ENCODE results near the gene MGMT. TPM values are rescaled to one million over a fixed set of nuclear protein-coding genes. Genes with fewer than 3 reads are reported as not detected.

Gene MGMT
- total RNA-seq, 3 donors from 2014 or later, result 13.2 to 14.6 (median 14.4) TPM

GRCh38 chr10:129775681-129776080, 308.6 kb downstream of the MGMT start:
- no peak for ATAC-seq
- DNase-seq, result no peak
- H3K27me3 Mint-ChIP-seq (ENCODE audit: low read depth), result no peaks in the 10 kb centered on the region
- H3K9me3 Mint-ChIP-seq, result peaks cover 9% of the 10 kb centered on the region
- peaks cover 13% of the 10 kb centered on the region for H3K36me3 Mint-ChIP-seq (ENCODE audit: insufficient read depth)
- H3K4me3 Mint-ChIP-seq, result no peak overlapping the region
- H3K4me1 Mint-ChIP-seq (ENCODE audit: low read depth), result no peaks in the 10 kb centered on the region

DNA sequence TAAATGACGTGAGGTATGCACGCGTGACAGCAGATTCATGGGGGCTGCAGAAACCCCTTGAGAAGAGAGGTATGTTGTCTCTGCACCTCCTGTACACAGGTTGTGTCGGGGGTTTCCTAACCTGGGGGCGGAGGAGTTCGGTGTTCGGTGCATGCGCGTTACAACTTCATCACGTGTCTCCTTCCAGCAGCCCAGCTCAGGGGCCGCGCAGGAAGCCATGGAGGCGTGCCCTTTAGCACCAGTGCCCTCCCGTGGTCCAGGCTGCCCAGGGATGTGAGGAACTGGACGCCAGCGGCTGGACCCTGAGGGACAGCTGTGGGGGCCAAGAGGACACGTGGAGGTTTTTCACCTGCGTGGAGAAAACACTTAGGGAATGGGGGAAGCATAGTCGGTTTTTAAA, 310.6 kb downstream of the MGMT start:
- Mint-ChIP-seq H3K4me1 (ENCODE audit: low read depth) (no peaks in the 10 kb centered on the region), H3K9me3 (peaks cover 5% of the 10 kb centered on the region), H3K27me3 (ENCODE audit: low read depth) (no peaks in the 10 kb centered on the region), H3K4me3 (no peak overlapping the region), H3K36me3 (ENCODE audit: insufficient read depth) (peaks cover 3% of the 10 kb centered on the region)
- no peak for ATAC-seq
- no peak for DNase-seq

DNA sequence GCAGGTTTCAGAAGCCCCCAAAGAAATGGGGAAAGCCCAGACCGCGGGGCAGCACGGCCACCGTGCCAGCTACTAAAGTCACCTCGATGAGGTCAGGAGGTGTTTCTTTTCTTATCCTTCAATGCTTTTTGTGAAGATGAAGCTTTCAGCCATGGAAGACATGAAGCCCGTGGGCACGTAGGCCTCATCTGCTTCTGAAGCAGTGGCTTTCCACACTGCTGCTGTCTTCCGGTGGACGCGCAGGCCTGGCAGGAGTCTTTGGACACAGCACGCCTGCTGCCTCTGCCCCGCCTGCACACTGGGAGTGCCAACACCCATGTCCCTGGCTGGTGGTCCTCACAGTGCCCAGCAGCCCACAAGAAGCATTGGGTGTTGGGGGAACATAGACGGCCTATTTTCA, 311.5 kb downstream of the MGMT start:
- DNase-seq (no peak), ATAC-seq (no peak)
- H3K4me3 Mint-ChIP-seq, result no peak overlapping the region
- no peaks in the 10 kb centered on the region for H3K27me3 Mint-ChIP-seq (ENCODE audit: low read depth)
- H3K4me1 Mint-ChIP-seq (ENCODE audit: low read depth), result no peaks in the 10 kb centered on the region
- peaks cover 11% of the 10 kb centered on the region for H3K9me3 Mint-ChIP-seq
- peaks cover 3% of the 10 kb centered on the region for H3K36me3 Mint-ChIP-seq (ENCODE audit: insufficient read depth)

- no peak for ATAC-seq
- H3K36me3 Mint-ChIP-seq (ENCODE audit: insufficient read depth), result peaks cover 3% of the 10 kb centered on the region
- H3K4me1 Mint-ChIP-seq (ENCODE audit: low read depth), result no peaks in the 10 kb centered on the region
- H3K27me3 Mint-ChIP-seq (ENCODE audit: low read depth), result no peaks in the 10 kb centered on the region
- peaks cover 19% of the 10 kb centered on the region for H3K9me3 Mint-ChIP-seq
- no peak overlapping the region for H3K4me3 Mint-ChIP-seq
- no peak for DNase-seq
Measured at GRCh38 chr10:129779126-129780111, 312.4 kb downstream of the MGMT start.

- no peaks in the 10 kb centered on the region for H3K4me1 Mint-ChIP-seq (ENCODE audit: low read depth)
- no peaks in the 10 kb centered on the region for H3K27me3 Mint-ChIP-seq (ENCODE audit: low read depth)
- peaks cover 21% of the 10 kb centered on the region for H3K9me3 Mint-ChIP-seq
- H3K4me3 Mint-ChIP-seq, result no peak overlapping the region
- H3K36me3 Mint-ChIP-seq (ENCODE audit: insufficient read depth), result peaks cover 3% of the 10 kb centered on the region
- ATAC-seq (no peak), DNase-seq (no peak)
Measured at GRCh38 chr10:129780198-129780597, 313.2 kb downstream of the MGMT start.

GRCh38 chr10:129780901-129781795, 314.1 kb downstream of the MGMT start:
- Mint-ChIP-seq H3K9me3 (peaks cover 21% of the 10 kb centered on the region), H3K4me1 (ENCODE audit: low read depth) (no peaks in the 10 kb centered on the region), H3K36me3 (ENCODE audit: insufficient read depth) (peaks cover 3% of the 10 kb centered on the region), H3K4me3 (no peak overlapping the region), H3K27me3 (ENCODE audit: low read depth) (no peaks in the 10 kb centered on the region)
- ATAC-seq (no peak), DNase-seq (no peak)

DNA sequence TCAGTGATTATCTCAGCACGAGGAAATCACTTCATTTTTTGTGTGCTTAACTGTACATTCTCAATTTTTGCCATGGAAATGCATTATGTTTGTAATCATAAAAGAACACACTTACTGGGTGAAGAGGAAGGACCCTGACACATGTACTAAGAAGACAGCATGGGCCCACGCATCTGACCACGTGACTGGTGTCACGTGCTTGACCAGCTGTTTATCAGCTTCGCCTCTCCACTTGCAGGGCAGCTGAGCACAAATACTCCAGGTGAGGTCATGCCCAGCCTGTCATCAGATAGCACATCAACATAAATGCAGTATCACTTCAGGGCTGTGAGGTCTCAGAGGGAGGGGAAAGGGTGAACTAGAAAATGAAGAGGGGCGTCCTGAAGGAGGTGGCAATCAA, 317.2 kb downstream of the MGMT start:
- no peak for ATAC-seq
- no peaks in the 10 kb centered on the region for H3K27me3 Mint-ChIP-seq (ENCODE audit: low read depth)
- H3K9me3 Mint-ChIP-seq, result peaks cover 24% of the 10 kb centered on the region
- no peak for DNase-seq
- H3K36me3 Mint-ChIP-seq (ENCODE audit: insufficient read depth), result no peaks in the 10 kb centered on the region
- no peak overlapping the region for H3K4me3 Mint-ChIP-seq
- no peaks in the 10 kb centered on the region for H3K4me1 Mint-ChIP-seq (ENCODE audit: low read depth)

DNA sequence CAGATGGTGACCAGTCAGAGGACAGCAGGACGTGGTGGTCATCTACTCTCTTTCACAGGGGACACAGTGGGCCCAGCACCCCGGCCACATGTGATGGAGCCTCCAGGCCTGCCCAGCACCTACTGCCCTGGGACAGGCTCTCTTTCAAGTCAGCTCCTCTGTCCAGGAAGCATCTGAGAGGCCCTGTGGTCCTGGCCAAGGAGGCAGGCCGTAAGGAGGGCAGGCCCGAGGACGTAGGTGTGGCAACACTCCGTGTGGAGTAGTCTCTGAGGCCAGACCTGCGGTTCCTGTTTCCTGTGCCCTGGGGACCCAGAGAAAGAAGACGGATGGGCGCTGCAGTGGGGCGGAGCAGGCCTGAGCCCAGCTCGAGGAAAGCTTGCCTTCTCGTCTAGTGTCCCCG, 317.9 kb downstream of the MGMT start:
- Mint-ChIP-seq H3K4me3 (no peak overlapping the region), H3K27me3 (ENCODE audit: low read depth) (no peaks in the 10 kb centered on the region), H3K4me1 (ENCODE audit: low read depth) (no peaks in the 10 kb centered on the region), H3K9me3 (peaks cover 27% of the 10 kb centered on the region), H3K36me3 (ENCODE audit: insufficient read depth) (no peaks in the 10 kb centered on the region)
- no peak for DNase-seq
- no peak for ATAC-seq

DNA sequence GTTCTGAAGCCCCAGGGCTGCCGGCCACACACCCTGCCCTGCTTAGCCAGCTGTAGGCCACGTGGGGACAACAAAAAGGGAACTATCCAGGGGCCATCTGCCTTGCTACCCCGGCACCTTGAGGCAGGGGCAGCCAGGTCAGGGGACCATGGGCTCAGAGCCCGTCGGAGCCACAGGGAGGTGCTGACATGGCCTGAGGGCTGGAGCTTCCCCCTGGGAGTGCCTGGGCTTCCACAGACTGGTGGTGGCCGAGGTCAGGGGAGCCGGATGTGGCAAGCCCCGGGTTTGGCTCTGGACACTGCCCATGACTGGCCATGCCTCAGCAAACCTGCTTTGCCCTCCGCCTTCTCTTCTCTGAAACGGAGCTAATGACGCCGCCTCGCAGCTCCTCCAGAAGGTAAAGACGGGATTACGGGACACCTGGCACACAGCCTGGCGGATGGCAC, 318.5 kb downstream of the MGMT start:
- Mint-ChIP-seq H3K4me1 (ENCODE audit: low read depth) (no peaks in the 10 kb centered on the region), H3K9me3 (peaks cover 29% of the 10 kb centered on the region), H3K4me3 (no peak overlapping the region), H3K27me3 (ENCODE audit: low read depth) (no peaks in the 10 kb centered on the region), H3K36me3 (ENCODE audit: insufficient read depth) (no peaks in the 10 kb centered on the region)
- ATAC-seq (no peak), DNase-seq (no peak)

- DNase-seq (no peak), ATAC-seq (no peak)
- no peak overlapping the region for H3K4me3 Mint-ChIP-seq
- H3K9me3 Mint-ChIP-seq, result peaks cover 31% of the 10 kb centered on the region
- no peaks in the 10 kb centered on the region for H3K27me3 Mint-ChIP-seq (ENCODE audit: low read depth)
- H3K4me1 Mint-ChIP-seq (ENCODE audit: low read depth), result no peaks in the 10 kb centered on the region
- H3K36me3 Mint-ChIP-seq (ENCODE audit: insufficient read depth), result no peaks in the 10 kb centered on the region
Measured at GRCh38 chr10:129786216-129786615, 319.2 kb downstream of the MGMT start.

DNA sequence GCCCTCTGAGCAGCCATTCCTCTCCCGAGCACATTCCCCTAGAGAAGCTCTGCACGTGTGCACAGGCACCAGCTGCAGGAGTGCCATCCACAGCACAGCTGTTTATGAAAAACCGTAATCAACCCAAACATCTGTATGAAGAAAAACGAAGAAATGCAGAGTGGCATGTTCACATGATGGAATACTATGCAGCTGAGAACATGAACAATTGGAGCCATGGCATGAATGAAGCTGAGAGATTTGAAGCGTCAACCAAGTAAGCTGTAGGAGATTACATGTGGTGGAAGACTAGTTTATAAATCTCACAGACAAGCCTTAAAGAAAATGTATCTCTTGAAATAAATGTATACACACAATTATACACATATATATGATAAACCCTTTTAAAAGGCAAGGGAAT, 320.5 kb downstream of the MGMT start:
- Mint-ChIP-seq H3K9me3 (peaks cover 40% of the 10 kb centered on the region), H3K4me1 (ENCODE audit: low read depth) (no peaks in the 10 kb centered on the region), H3K27me3 (ENCODE audit: low read depth) (no peaks in the 10 kb centered on the region), H3K4me3 (no peak overlapping the region), H3K36me3 (ENCODE audit: insufficient read depth) (no peaks in the 10 kb centered on the region)
- no peak for ATAC-seq
- no peak for DNase-seq

DNA sequence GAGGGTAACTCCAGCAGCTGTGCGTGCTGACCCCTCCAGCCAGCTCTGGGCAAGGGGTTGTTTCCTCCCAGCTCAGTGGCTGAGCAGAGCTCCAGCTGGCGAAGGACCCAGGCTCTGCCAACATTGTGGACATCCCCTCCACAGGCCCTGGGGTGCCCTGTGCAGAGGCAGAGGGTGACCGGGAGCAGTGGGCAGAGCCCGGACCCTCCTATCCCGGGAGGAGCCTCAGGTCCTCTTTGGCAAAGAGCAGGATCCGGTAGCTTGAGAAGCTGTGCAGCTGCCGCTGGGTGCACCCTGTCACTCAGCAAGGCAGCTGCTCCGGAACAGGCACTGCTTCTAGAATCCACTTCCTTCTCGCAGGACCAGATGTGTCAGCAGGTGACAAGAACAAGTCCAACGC, 321.2 kb downstream of the MGMT start:
- ATAC-seq (no peak), DNase-seq (no peak)

GRCh38 chr10:129790715-129791446, 323.8 kb downstream of the MGMT start:
- H3K9me3 Mint-ChIP-seq, result peaks cover 30% of the 10 kb centered on the region
- DNase-seq (no peak), ATAC-seq (no peak)
- H3K36me3 Mint-ChIP-seq (ENCODE audit: insufficient read depth), result peaks cover 3% of the 10 kb centered on the region
- no peak overlapping the region for H3K4me3 Mint-ChIP-seq
- H3K4me1 Mint-ChIP-seq (ENCODE audit: low read depth), result no peaks in the 10 kb centered on the region
- no peaks in the 10 kb centered on the region for H3K27me3 Mint-ChIP-seq (ENCODE audit: low read depth)

More for the DNA sequence above, 321.2 kb downstream of the MGMT start:
- Mint-ChIP-seq H3K27me3 (ENCODE audit: low read depth) (no peaks in the 10 kb centered on the region), H3K4me3 (no peak overlapping the region), H3K36me3 (ENCODE audit: insufficient read depth) (peaks cover 3% of the 10 kb centered on the region), H3K9me3 (peaks cover 38% of the 10 kb centered on the region), H3K4me1 (ENCODE audit: low read depth) (no peaks in the 10 kb centered on the region)

DNA sequence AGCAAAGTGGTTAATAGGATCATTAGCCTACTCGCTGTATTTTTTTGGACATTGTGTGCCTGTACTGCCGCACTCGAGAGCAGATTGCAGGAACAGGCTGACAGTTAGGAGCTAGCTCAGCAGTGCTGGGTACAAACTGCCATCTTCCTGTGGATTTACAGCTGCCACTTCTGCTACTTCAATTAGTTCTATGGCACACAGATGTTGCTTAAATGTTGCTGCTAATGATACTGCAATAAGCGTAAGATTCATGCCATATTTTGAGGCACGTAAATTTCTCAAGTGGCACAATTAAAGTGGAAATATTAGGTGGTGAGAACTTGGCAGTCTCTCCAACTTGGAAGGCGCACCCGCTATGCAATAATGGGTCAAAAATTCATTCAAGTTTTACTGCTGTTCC, 325.1 kb downstream of the MGMT start:
- peaks cover 29% of the 10 kb centered on the region for H3K9me3 Mint-ChIP-seq
- ATAC-seq (no peak), DNase-seq (no peak)
- H3K36me3 Mint-ChIP-seq (ENCODE audit: insufficient read depth), result peaks cover 3% of the 10 kb centered on the region
- no peak overlapping the region for H3K4me3 Mint-ChIP-seq
- no peaks in the 10 kb centered on the region for H3K27me3 Mint-ChIP-seq (ENCODE audit: low read depth)
- H3K4me1 Mint-ChIP-seq (ENCODE audit: low read depth), result no peaks in the 10 kb centered on the region

All from activated T-cell treated with anti-CD3 and anti-CD28 coated beads, Interleukin-2, amount 50 U/mL, for 4 hours (primary cell).